Lower leg skin (tissue), 4 donors: ENCODE measurements around the gene VSTM4. TPM values are rescaled to one million over a fixed set of nuclear protein-coding genes. Genes with fewer than 3 reads are reported as not detected.

Experiments
- DNase-seq, 2 donors: peaks; one replicate each; pipeline ENCODE4 v3.0.0-alpha.2; 2019; ENCODE audit warnings: low spot score in 2 of 2
- H3K4me3 ChIP-seq: fragments of 200-600 bp; sonication (generic); 2 replicates; pipeline ENCODE4 v1.5.1; 2017; ENCODE audit warnings: mild to moderate bottlenecking, low read depth; ENCODE audit not compliant: poor library complexity, severe bottlenecking
- CTCF ChIP-seq, 3 donors: fragments of 450-650 bp; IDR thresholded peaks; one replicate each; pipeline ENCODE4 v1.5.1; 2016; ENCODE audit warnings: antibody characterized with exemption in 3 of 3, mild to moderate bottlenecking in 3 of 3, moderate library complexity in 2 of 3
- POLR2A ChIP-seq, 2 donors: fragments of 450-650 bp; IDR thresholded peaks; one replicate each; pipeline ENCODE4 v1.6.1; 2016 to 2017; ENCODE audit warnings: antibody characterized with exemption in 2 of 2, mild to moderate bottlenecking in 1 of 2, moderate library complexity in 1 of 2
- WGBS, 2 donors: methylation state at CpG; one replicate each; pipeline ENCODE4 v1.1.5; 2018; 5-methylcytosine and 5-hydroxymethylcytosine counted together
- intact Hi-C: fragments of 100-400 bp; cut with DNase I; formaldehyde crosslinking; loops from one replicate; pipeline ENCODE4 v1.15.0; 2023; ENCODE audit warnings: low total_unique reads
- total RNA-seq, 4 donors: library from RNA; depleted of rRNA; stranded (reverse); fragments of >200 nt; gene quantifications; one replicate each; pipeline ENCODE4 v1.1.0, GENCODE V29; 2016

The VSTM4 gene
- total RNA-seq, 4 donors from 2014 or later: 1.1 to 5.0 (median 3.3) TPM

- 72 to 78% methylated on average over 13 of the region's 13 CpGs for WGBS, 2 donors
- DNase-seq: peak in 1 of 2 donors; percentile 18
Observed at GRCh38 chr10:49076741-49077521, 38.4 kb downstream of the VSTM4 start.

DNA sequence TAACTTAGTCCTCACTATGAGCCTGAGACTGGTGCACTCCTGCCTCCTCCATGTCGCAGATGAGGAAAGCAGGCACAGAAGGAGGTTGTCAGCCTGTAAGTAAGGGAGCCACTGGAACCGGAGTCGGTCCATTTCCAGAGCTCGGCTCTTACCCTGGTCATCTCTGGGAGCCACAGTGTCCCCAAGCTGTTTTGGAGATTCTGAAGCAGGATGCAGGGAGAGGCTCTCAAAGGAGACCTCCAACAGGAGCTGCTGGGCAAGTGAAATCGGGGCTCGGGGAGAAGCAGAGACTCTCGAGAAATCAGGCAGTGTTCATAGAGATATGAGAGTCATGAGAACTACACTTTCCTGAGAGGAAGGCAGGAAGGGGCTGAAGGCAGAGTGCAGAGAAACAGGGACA, 39.0 kb downstream of the VSTM4 start:
- no peak overlapping the region for H3K4me3 ChIP-seq
- whole genome bisulfite sequencing, 2 donors: 81 to 93% methylated on average over 7 of the region's 7 CpGs
- DNase-seq: peak in 1 of 2 donors; percentile 59
- no peak for TF ChIP-seq CTCF (IDR thresholded peaks at IDR 0.05)
- no peak for TF ChIP-seq POLR2A (IDR thresholded peaks at IDR 0.05)
- intact Hi-C loops: no loop called here

More at GRCh38 chr10:49076741-49077521, 38.4 kb downstream of the VSTM4 start:
- intact Hi-C loops: no loop called here
- TF ChIP-seq POLR2A (IDR thresholded peaks at IDR 0.05) (no peak), CTCF (IDR thresholded peaks at IDR 0.05) (no peak)
- no peak overlapping the region for H3K4me3 ChIP-seq

DNA sequence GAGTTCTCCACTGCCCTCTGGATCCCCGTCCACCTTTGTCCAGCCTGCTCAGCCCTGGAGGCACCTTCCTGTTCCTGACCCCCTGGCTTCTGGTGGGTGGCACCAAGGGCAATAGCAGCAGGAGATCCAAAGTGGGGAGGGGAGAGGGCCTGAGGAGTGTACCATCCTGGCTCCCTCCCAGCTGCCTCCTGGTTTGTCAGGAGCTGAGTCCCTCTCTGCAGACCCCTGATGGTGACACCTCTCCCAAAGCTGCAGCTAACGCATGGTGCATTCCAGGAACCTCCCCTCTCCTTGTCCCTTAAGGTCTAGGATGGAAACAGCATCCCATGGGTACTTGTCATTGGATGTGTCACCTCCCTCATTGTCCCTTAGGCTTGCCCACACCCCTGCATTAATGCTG, 39.6 kb downstream of the VSTM4 start:
- no peak overlapping the region for H3K4me3 ChIP-seq
- WGBS, 2 donors: 83 to 100% methylated on average over 2 of the region's 2 CpGs
- DNase-seq: peak in 1 of 2 donors; percentile 61
- TF ChIP-seq CTCF (IDR thresholded peaks at IDR 0.05): no peak
- no peak for TF ChIP-seq POLR2A (IDR thresholded peaks at IDR 0.05)
- intact Hi-C loops: no loop called here

- H3K4me3 ChIP-seq: no peak overlapping the region
- 86 to 96% methylated on average over 5 of the region's 5 CpGs for WGBS, 2 donors
- intact Hi-C loops: no loop called here
- peak in 1 of 2 donors; percentile 77 for DNase-seq
- no peak for TF ChIP-seq CTCF (IDR thresholded peaks at IDR 0.05)
Observed at GRCh38 chr10:49074836-49075682, 40.3 kb downstream of the VSTM4 start.

GRCh38 chr10:49072166-49072885, 43.0 kb downstream of the VSTM4 start:
- TF ChIP-seq POLR2A (IDR thresholded peaks at IDR 0.05): no peak
- TF ChIP-seq CTCF (IDR thresholded peaks at IDR 0.05): no peak
- peak in 1 of 2 donors; percentile 56 for DNase-seq
- intact Hi-C loops: no loop called here
- H3K4me3 ChIP-seq: no peak overlapping the region
- WGBS, 2 donors: 69 to 73% methylated on average over 4 of the region's 4 CpGs
